Gastrocnemius medialis (tissue), 4 donors: Measurements from ENCODE around the gene LTA.

Source experiments
- POLR2A ChIP-seq, 2 donors: fragments of 450-650 bp; IDR thresholded peaks; one replicate each; pipeline ENCODE4 v1.6.1; 2017; ENCODE audit warnings: antibody characterized with exemption in 2 of 2, mild to moderate bottlenecking in 2 of 2, moderate library complexity in 2 of 2
- TF ChIP-seq, protein P1 (sequence below), 5 experiments: fragments of 450-650 bp in 3 of 5; fragments of 200-600 bp in 2 of 5; sonication (generic) in 2 of 5; IDR thresholded peaks in 4 of 5; conservative IDR thresholded peaks in 1 of 5; 1 replicate in 4 of 5; 2 replicates in 1 of 5; pipeline ENCODE4 v1.5.1; 2016 to 2019; ENCODE audit warnings: antibody characterized with exemption in 5 of 5, mild to moderate bottlenecking in 3 of 5, moderate library complexity in 3 of 5

DNA sequence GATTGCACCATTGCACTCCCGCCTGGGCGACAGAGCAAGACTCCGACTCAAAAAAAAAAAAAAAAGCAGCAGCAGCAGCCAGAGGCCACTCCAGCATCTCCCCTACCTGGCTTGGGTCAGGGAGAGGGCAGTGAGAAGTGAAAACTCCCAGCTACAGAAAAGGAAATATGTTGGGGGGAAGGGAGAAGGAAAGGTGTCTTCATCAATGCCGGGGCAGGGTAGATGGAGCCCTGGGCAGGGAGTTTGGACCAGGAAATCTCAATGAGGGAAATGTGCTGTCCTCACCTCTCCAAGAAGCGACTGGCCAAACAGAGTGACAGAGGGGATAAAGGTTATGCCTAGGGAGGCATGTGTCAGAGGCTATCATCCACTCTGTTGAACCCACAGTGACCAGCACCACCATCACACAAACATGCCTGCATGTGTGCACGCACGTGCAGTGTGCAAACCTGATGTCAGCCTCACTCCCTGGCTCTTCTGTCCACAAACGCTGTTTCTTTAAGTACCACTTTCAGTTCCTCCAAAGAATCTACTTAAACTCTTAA lies 42.1 kb downstream of the LTA start:
- TF ChIP-seq, protein P1, sequence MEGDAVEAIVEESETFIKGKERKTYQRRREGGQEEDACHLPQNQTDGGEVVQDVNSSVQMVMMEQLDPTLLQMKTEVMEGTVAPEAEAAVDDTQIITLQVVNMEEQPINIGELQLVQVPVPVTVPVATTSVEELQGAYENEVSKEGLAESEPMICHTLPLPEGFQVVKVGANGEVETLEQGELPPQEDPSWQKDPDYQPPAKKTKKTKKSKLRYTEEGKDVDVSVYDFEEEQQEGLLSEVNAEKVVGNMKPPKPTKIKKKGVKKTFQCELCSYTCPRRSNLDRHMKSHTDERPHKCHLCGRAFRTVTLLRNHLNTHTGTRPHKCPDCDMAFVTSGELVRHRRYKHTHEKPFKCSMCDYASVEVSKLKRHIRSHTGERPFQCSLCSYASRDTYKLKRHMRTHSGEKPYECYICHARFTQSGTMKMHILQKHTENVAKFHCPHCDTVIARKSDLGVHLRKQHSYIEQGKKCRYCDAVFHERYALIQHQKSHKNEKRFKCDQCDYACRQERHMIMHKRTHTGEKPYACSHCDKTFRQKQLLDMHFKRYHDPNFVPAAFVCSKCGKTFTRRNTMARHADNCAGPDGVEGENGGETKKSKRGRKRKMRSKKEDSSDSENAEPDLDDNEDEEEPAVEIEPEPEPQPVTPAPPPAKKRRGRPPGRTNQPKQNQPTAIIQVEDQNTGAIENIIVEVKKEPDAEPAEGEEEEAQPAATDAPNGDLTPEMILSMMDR (IDR thresholded peaks at IDR 0.05 in 4 of 5, conservative IDR thresholded peaks at IDR 0.05 in 1 of 5), result no peak
- TF ChIP-seq POLR2A (IDR thresholded peaks at IDR 0.05), result no peak
